Activated naive CD4-positive, alpha-beta T cell treated with Interleukin-2 at 50 U/mL for 16 hours (primary cell): ENCODE data around the gene DENND5B.
"Not testable (repeated sequence)": the region's sequence is repeated elsewhere in the genome, so short reads cannot be mapped to it uniquely, and the experiment has no call there.

ENCODE experiments used
- DNase-seq: peaks from one replicate; pipeline ENCODE4 v3.0.0-alpha.2; 2020

DENND5B gene

DNA sequence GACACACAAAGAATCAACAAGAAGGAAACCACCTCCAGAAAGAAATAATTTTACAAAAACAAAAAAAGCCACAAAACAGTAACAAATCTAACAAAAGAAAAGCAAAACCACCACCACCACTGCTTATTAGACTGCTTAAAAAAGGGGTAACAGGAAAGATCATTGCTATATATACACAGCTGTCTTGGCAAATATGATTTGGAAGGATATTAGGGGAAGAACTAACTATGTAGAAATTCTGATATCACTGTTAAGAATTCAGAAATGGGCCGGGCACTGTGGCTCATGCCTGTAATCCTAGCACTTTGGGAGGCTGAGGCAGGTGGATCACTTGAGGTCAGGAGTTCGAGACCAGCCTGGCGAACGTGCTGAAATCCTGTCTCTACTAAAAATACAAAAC, 92.5 kb downstream of the DENND5B start:
- no peak for DNase-seq

GRCh38 chr12:31496257-31496656, 94.7 kb downstream of the DENND5B start:
- no peak for DNase-seq

GRCh38 chr12:31494455-31494854, 96.5 kb downstream of the DENND5B start:
- no peak for DNase-seq

DNA sequence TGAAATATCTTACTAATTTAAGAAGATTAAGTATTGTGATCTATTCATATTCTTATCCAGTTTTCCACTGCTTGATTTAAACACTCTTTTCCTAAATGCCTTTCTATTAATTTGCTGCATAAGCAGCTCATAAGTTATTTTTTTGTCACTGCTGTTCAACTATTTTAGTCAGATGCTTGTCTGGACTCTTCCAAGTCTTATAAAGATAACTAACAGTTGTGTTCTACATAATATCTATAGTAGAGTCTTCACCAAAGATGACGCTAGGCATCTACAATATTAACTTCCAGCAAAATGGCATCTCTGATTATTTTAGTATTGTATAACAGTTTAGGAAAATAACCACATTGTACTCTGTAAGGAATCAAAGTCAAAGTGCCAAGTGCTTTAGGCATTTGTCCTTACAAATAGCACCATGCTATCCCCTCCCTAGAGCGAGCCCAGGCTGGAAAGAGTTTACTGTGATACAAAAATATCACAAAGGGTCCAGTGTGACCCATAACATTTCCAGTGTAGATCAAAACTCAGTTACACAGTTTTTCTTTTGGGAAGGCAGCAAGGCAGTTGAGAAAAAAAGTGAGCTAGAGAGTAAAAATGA, 98.2 kb downstream of the DENND5B start:
- DNase-seq: no peak

- no peak for DNase-seq
Measured at GRCh38 chr12:31491841-31492598, 98.9 kb downstream of the DENND5B start.

- DNase-seq: no peak
Measured at GRCh38 chr12:31491241-31491794, 99.6 kb downstream of the DENND5B start.

DNA sequence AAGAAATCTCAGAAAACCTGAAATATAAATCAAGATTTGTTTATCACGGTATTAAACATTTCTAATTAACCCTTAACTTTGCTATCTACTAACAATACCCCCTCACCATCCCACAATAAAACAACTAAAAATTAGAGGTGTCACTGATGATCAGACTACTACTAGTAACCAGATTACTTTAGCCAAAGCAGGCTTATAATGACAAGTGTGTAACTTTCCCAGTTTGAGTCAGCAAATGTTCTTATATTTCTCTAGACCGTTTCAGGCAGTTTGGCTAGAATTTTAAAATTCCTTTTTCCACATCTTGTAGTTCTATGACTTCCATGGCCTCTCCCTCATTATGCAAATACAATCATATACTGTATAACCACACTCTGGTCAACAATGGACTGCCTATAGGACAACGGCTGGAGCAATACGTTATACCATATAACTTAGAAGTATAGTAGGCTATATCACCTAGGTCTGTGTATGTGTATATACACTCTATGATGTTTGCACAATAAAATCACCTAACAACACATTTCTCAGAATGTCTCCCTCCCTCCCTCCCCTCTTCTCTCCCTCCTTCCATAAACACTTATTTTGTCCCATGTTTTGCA, 102.1 kb downstream of the DENND5B start:
- no peak for DNase-seq

- no peak for DNase-seq
Measured at GRCh38 chr12:31485571-31485970, 105.4 kb downstream of the DENND5B start.

DNA sequence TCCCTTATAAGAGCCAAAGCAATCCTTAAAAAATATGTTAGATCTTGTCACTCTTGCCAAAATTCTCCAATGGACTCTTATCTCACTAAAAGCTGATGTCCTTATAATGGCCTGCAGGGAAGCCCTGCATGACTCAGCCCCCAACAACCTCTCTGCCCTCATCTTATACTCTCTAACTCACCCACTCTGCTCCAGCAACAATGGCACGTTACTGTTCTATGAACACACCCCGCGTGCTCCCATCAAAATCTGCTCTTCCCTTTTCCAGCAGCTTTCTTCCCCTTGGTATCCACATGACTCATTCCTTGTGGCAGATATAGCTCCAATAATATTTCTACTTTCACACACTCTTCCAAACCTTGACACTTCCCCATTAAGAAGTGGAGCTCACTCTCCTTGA, 108.1 kb downstream of the DENND5B start:
- DNase-seq: no peak

DNA sequence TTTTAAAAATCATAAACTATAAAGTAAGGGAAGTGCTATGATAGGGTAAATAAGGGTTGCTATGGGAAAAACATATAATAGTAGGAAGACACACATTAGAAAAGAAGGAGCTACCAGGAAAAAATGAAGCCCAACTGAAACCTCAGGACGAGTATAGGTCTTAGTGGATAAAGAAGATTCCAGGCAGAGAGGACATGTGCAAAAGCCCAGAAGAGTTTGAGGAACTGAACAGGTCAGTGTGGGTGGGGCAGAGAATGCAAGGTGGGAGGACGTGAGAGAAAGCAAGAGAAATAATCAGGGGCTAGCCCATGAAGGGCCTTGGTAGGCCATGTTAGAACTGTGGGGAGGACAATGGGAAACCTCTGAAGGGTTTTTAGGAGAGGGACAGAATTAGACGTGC, 109.5 kb downstream of the DENND5B start:
- no peak for DNase-seq

- DNase-seq: no peak
Measured at GRCh38 chr12:31479516-31480210, 111.3 kb downstream of the DENND5B start.

- no peak for DNase-seq
Measured at GRCh38 chr12:31478898-31479297, 112.0 kb downstream of the DENND5B start.

DNA sequence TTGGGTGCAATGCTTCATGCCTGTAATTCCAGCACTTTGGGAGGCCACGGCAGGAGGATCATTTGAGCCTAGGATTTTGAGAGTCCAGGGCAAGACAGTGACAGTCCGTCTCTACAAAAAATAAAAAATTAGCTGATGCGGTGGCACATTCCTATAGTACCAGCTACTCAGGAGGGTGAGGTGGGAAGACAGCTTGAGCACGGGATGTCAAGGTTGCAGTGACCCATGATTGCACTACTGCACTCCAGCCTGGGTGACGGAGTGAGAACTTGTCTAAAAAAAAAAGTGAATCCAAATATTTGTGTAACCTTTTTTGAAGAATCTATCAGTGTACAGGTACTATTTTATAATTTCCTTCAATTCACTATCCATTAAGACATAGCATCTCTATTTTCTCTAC, 112.5 kb downstream of the DENND5B start:
- no peak for DNase-seq

- DNase-seq: no peak
Measured at GRCh38 chr12:31477687-31478086, 113.2 kb downstream of the DENND5B start.

GRCh38 chr12:31476437-31476836, 114.5 kb downstream of the DENND5B start:
- no peak for DNase-seq

DNA sequence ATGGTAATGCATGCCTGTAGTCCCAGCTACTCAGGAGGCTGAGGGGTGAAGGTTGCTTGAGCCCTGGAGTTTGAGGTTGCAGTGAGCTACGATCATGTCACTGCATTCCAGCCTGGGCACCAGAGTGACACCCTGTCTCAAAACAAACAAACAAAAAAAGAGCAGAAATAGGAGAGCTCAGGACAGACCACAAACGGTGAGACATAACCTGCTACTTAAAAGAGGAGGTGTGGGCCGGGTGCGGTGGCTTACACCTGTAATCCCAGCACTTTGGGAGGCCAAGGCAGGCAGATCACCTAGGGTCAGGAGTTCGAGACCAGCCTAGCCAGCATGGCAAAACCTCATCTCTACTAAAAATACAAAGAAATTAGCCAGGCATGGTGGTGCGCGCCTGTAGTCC, 115.3 kb downstream of the DENND5B start:
- DNase-seq: not testable (repeated sequence)

DNA sequence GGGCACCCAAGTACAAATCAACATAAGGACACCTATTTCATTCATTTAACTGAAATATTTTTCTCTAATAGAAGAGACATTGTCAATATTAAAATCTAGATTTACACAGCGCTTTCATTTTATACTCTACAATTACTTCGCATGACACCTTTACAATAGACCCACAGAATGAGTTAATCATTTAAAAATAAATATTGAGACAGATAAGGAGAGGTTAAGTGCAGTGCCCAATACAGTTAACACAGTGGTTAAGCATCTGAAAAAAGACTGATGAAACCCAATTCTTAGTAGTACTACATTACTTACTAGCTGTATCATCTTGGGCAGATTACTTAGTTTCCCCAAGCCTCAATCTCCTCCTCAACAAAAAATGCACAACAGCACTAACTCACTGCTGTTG, 116.2 kb downstream of the DENND5B start:
- no peak for DNase-seq

DNA sequence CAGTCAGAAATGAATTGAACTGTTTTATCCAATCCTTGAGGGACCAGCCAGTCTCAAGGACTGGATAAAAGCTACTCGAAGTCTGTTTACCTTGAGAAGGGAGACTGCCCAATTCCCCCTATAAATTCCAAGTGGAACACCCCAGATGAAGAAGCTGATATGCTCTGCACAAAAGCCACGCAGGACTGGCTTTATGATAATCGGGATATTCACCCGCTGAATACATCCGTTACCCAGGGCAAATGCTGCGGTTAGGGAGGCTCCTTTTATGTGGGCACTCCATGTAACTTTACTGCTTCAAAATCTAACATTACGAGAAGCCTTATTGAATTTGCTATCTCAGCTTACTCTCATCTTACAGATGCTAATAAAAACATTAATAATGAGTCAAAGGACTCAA, 119.1 kb downstream of the DENND5B start:
- no peak for DNase-seq

DNA sequence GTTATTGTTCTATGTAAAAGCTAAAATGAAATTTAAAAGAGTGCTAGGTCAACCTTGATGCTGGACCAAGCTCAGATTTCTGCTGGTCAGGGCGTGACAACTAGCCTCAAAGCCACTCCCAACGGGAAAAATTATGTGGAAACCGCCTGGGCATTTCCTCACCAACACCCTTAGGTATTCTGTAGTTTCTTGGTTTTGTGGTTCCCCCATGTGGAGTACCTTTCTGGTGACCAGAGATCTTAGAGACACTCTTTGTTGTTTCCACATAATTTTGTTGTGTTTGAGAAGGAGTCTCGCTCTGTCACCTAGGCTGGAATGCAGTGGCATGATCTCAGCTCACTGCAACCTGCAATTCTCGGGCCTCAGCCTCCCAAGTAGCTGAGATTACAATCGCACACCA, 119.9 kb downstream of the DENND5B start:
- DNase-seq: no peak

DNA sequence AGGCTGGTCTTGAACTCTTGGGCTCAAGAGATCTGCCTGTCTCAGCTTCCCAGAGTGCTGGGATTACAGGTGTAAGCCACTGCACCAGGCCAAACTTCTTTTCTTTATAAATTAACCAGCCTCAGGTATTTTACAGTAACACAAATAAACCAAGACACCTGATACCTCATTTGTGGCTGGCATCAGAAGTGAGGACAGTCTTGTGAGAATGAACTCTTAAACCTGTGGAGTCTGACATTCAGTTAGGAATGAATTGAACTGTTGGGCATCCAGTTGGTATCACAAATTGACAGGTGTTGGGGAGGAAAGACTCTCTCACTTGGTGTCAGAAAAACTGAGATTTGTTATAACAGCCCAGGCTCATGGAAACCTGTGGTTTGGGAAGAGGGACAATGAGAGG, 120.5 kb downstream of the DENND5B start:
- no peak for DNase-seq

DNA sequence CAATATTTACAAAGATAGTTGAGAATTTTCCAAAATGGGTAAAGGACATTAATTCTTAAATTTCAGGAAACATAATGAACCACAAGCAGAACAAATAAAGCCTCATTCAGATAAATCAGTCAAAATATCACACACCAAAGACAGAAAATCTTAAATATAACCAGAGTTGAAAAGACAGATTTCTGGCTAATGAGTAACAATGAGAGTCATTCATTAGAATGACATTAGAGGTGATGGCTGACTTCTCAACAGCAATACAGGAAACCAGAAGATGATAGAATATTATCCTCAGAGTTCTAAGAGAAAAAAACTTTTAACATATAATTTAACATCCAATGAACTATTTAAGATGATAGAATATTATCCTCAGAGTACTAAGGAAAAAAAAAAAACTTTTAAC, 124.2 kb downstream of the DENND5B start:
- DNase-seq: no peak

GRCh38 chr12:31465002-31465401, 125.9 kb downstream of the DENND5B start:
- DNase-seq: no peak

DNA sequence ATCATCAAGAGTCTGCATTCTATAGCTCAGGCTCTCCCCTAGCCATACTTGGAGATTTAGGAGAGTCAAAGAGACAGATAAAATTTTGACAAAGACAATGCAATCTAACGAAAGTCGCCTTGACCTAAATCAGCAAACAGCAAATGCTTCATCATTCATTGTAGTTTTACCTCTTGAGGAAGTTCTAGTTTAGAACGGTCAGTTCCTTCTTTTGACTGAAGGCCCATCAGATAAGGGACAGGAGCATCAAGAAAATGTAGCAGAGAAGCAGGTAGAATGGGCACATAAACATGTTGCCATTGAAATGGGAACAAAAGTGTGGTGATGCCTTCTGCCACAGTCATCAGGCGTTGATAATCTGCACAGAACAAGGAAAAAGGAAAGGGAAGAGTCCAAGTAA, 130.9 kb downstream of the DENND5B start:
- no peak for DNase-seq

- no peak for DNase-seq
Measured at GRCh38 chr12:31456562-31456961, 134.4 kb downstream of the DENND5B start.
